Hematopoietic multipotent progenitor cell treated with erythropoietin and hydrocortisone succinate and interleukin-3 and kit ligand, for 8 days (in vitro differentiated cells): Measurements from ENCODE around the gene KRTAP5-6.

ENCODE experiments used
- DNase-seq: peaks from one replicate; pipeline ENCODE4 v3.0.0-alpha.2; 2015

KRTAP5-6 gene

DNA sequence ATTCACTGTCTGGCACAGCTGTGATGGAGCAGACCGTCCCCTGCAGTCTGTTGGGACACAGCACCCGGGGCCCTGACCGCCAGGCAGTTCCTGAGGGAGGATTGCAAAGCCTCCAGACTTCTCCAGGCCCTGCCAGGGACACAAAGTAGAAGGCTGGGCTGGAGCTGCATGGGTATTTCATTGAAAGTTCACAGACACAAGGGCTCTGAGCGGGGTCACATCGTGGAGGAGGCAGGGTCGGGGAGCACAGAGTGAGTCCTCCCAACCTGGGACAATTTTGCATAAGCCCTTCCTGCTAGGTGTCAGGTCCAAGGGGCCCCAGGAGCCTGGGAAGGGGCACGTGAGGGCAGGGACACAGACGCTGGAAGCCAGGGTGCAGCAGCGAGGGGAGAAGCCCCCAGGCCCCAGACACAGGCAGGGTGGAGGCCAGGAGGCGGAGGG lies 37.7 kb downstream of the KRTAP5-6 start:
- DNase-seq = no peak

DNA sequence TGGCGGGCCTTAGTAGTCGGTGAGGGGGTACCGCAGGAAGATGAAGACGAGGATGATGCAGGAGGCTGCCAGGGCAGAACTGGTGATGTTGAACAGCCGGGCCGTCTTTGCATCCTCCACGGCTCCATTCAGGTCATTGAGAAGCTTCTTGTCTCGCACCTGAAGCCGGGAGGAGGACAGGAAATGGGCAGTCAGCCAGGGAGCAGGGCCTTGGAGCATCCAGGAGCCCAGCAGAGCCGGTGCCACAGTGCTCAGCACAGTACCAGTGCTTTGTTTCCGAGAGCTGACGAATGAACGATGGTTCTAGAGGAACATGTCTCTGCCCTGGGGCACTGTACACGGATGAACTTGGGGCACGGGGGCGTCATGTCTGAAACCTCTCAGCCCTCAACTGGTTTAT lies 38.3 kb downstream of the KRTAP5-6 start:
- no peak for DNase-seq

- no peak for DNase-seq
Observed at GRCh38 chr11:1736447-1736992, 39.5 kb downstream of the KRTAP5-6 start.

- DNase-seq = no peak
Observed at GRCh38 chr11:1737080-1737757, 40.2 kb downstream of the KRTAP5-6 start.

DNA sequence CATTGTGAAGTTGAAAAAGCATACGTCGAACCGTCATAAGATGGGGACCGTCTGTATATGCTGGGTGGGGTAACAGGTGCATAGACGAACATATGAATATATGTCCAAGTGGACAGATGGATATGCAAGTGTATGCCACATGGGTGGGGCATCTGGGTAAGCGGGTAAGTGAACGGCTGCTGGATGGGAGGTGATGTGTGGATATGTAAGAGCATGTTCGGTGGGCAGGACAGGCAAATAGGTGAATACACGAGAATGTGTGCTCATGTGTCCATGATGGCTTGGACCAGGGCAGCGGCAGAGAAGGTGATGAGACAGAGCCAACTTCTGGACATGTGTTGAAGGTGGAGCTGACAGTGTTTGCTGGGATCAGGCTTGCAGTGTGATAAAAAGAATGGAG lies 41.4 kb downstream of the KRTAP5-6 start:
- no peak for DNase-seq

DNA sequence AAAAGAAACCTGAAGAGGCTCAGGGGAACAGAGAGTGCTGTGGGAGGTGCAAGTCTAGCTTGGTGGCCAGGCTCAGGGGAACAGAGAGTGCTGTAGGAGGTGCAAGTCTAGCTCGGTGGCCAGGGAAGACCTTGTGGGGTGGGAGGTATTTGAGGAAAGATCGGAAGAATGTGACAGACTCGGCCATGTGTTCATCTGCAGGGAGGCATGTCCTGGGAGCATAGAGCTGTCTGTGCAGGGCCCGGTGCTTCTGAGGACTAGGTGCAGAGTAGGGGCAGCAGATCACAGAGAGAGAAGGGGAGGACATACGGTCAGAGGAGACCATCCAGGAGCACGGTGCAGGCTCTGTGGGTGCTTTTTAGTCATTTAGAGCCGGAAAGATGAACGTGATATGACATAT lies 42.6 kb downstream of the KRTAP5-6 start:
- no peak for DNase-seq

- no peak for DNase-seq
Observed at GRCh38 chr11:1740786-1741530, 44.0 kb downstream of the KRTAP5-6 start.

GRCh38 chr11:1741741-1742140 lies 44.7 kb downstream of the KRTAP5-6 start:
- DNase-seq = no peak

- DNase-seq = no peak
Observed at GRCh38 chr11:1742371-1742770, 45.4 kb downstream of the KRTAP5-6 start.

GRCh38 chr11:1742869-1743584 lies 46.0 kb downstream of the KRTAP5-6 start:
- no peak for DNase-seq

DNA sequence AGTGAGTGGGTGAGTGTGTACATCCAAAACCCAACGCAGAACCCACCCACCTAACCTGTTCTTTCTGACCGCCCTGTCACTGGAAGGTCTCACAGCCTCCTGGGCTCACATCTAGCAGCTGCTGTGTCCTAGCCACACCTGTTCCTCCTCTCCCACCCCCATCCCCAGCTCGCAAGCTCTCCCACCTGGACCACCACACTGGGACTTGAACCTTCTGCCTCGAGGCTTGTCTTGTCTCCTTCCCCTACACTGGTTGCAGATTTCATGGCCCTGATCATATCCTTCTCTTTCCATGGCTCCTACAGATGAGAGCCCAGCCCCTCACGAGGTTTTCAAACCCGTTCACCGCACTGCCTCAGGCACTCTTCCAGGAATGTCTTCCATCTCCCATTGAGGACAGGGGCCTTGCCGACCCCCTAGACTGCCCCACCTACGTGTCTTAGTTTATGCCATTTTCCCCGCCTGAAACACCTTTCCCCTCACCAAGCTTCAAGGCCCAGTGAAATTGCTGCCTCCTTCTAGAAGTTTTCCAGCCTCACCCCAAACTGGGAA lies 46.7 kb downstream of the KRTAP5-6 start:
- DNase-seq = no peak

GRCh38 chr11:1744137-1744886 lies 47.3 kb downstream of the KRTAP5-6 start:
- no peak for DNase-seq

- no peak for DNase-seq
Observed at GRCh38 chr11:1744891-1745700, 48.1 kb downstream of the KRTAP5-6 start.

GRCh38 chr11:1745701-1746320 lies 48.8 kb downstream of the KRTAP5-6 start:
- no peak for DNase-seq

- no peak for DNase-seq
Observed at GRCh38 chr11:1746511-1746931, 49.5 kb downstream of the KRTAP5-6 start.

DNA sequence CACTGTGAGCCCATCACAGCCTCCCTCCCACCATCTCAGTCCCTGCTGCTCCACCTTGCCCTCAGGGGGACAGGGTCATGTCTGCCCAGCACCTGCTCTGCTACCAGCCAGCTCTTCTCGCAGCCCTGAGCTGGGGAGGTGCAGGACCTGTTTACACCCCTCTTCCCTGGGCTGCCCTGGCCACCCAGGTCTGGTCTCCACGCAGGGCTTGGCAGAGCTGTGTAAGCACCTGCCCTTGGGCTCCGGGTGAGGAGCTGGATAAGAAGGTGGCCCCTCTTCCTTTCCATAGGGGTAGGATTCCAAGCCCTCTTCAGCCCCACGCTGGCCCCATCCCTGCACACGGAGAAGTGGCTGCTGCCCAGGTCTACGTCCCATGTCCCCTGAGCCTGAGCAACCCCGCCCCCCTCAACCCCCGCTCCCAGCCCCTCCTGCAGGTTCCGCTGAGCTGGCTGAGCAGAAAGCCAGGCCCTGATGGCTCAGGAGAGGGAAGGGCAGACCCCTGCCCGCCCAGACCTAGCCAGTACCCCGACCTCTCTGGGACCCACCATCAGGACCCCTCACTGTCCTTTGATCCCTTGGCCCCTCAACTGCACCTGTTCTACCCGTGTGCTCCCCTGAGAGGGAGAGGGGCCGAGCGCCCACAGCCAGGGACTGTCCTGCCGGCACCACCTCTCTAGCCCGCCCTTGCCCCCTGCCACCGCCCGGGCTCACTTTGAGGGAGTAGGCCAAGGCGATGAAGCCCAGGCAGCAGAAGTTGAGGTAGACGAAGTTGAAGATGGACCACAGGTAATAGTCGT lies 50.2 kb downstream of the KRTAP5-6 start:
- DNase-seq = no peak
